Heart right ventricle (tissue), 16 donors: ENCODE data around the gene BMPR1A. TPM values are rescaled to one million over a fixed set of nuclear protein-coding genes. Genes with fewer than 3 reads are reported as not detected.
A peak's percentile ranks its signal among the peaks of the same experiment; 100 is the strongest.

Source experiments
- ATAC-seq, 8 donors: fragments of 200-7000 bp; cut with Tn5 transposase; one replicate each; pipeline ENCODE4 v1.9.1; 2020; ENCODE audit warnings: mild to moderate bottlenecking in 8 of 8, moderate library complexity in 8 of 8, moderate number of reproducible peaks in 1 of 8
- DNase-seq, 2 donors: peaks; one replicate each; pipeline ENCODE4 v3.0.0-alpha.2; 2020
- H3K27ac ChIP-seq, 10 donors: fragments of 200-600 bp; sonication (generic) in 2 of 10; one replicate each; pipeline versions ENCODE4 v1.5.0 to v1.8.0; 2020 to 2022; ENCODE audit warnings: mild to moderate bottlenecking in 3 of 10
- H3K27me3 ChIP-seq, 7 donors: fragments of 200-600 bp; one replicate each; pipeline ENCODE4 v1.8.0; 2021 to 2022; ENCODE audit warnings: mild to moderate bottlenecking in 2 of 7
- H3K36me3 ChIP-seq, 9 donors: fragments of 200-600 bp; sonication (generic) in 1 of 9; one replicate each; pipeline versions ENCODE4 v1.5.0 to v1.8.0; 2020 to 2022; ENCODE audit warnings: mild to moderate bottlenecking in 2 of 9
- H3K4me1 ChIP-seq, 9 donors: fragments of 200-600 bp; sonication (generic) in 1 of 9; one replicate each; pipeline versions ENCODE4 v1.5.0 to v1.8.0; 2020 to 2022; ENCODE audit warnings: mild to moderate bottlenecking in 4 of 9
- H3K4me3 ChIP-seq, 10 donors: fragments of 200-600 bp; sonication (generic) in 2 of 10; one replicate each; pipeline versions ENCODE4 v1.5.0 to v1.8.0; 2020 to 2022; ENCODE audit warnings: mild to moderate bottlenecking in 7 of 10, moderate library complexity in 2 of 10
- H3K9me3 ChIP-seq, 11 donors: fragments of 200-600 bp in 10 of 11; sonication (generic) in 2 of 11; one replicate each; pipeline versions ENCODE4 v1.5.0 to v1.8.0; 2013 to 2022; ENCODE audit warnings: mild to moderate bottlenecking in 2 of 11, control low read depth in 1 of 11, moderate library complexity in 1 of 11
- WGBS, 2 donors: extraction: QIAGEN DNeasy Blood & Tissue Kit; methylation state at CpG; one replicate each; pipeline ENCODE4 v1.1.7; 2013; ENCODE audit warnings: inconsistent platforms in 1 of 2; 5-methylcytosine and 5-hydroxymethylcytosine counted together
- intact Hi-C, 10 donors: fragments of 100-400 bp; cut with DNase I; formaldehyde crosslinking; loops; one replicate each; pipeline versions ENCODE4 v1.11.1 to v1.14.2; 2022
- polyA plus RNA-seq, 2 donors: library from polyadenylated mRNA; stranded (reverse); fragments of 200-250 nt; gene quantifications; one replicate each; pipeline ENCODE4 v1.2.3, GENCODE V29; 2013
- total RNA-seq, 10 donors: library from RNA; stranded (reverse); fragmentation: NEBNext Ultra II Directional in 3 of 10; extraction: Animal tissue kit (Norgen Biotek cat#: 25700) in 3 of 10; gene quantifications; one replicate each; pipeline versions ENCODE4 v1.2.1 to v1.2.4, GENCODE V29; 2021 to 2023
- TF ChIP-seq, protein P1 (sequence below), 9 donors: fragments of 200-600 bp; sonication (generic) in 2 of 9; IDR thresholded peaks; one replicate each; pipeline versions ENCODE4 v1.5.0 to v1.8.0; 2021 to 2022; ENCODE audit warnings: antibody characterized with exemption in 9 of 9, mild to moderate bottlenecking in 5 of 9, moderate library complexity in 1 of 9
- donor health status: Arrhythmogenic right ventricular cardiomyopathy.
- donor health status: ischemic (EF 13 %, LVEDD 7.1; RV severe dilation, severe dysfunction).
- donor health status: healthy with polysubstance abuse.
- donor health status: DM: no; HTN: yes; CAD: no.
- donor health status: DM: no; HTN: no; CAD: no.
- donor health status: ischemic (EF 25% LVEDD 6.9; RV normal size, moderate dysfunction).
- donor health status: ischemic (EF 25% LVEDD 5.7; RV mildly dilated, moderate dysfunction).
- donor health status: healthy.
- donor health status: DM: yes; HTN: yes; CAD: no.
- donor health status: Ischemic cardiomyopathy.
- donor health status: ischemic (EF 35%, LVEDD 5.7; RV mildly dilated, moderate dysfunction).
- donor health status: nonischemic (EF 11% LVEDD 7.7; RV severe dilation, severe dysfunction).
- donor health status: DM: yes; HTN: yes; CAD: no.
- donor health status: PGD.
- donor health status: ischemic (EF 29% LVEDD 5.4; RV normal size, mild dysfunction).
- donor health status: nonischemic (EF 23%, LVEDD 6.1; RV moderate dilation, normal function).

BMPR1A gene
- total and polyA plus RNA-seq, 12 donors: 6.7 to 69.0 (median 45.6) TPM

DNA sequence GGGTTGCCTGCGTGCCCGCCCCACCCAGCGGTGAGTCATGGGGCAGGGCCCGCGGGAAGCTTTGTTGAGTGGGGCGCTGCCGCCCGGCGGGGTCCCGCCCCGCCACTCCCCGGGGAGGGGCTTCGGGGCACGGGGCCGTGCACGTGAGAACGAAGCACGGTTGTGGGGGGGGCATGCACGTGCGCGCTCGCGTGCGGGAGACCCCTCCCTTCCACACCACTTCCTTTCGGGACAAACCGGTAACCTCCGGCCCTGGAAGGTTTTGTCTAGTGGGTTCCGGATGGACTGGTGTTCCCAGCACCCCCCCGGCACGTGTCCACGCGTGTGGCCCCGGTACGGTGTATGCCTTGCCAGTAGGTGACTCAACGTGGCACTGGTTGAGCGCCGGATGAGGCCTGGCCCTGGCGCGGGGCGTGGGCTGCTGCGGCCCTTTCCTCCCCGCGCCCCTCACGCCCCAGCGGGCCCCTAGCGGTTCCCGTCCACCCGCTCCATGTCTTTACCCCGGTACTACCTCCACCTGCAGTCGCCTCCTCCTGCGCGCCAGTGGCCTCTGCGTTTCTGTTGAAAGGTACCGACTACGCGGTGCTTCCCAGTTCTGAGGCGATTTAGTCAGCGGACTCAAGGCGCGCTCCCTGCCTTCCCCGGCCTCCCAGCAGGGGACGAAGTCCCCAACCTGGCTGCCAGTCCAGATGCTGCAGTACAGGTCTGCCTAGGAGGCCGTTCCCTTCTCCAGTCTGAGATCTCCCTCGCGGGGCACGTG is 215.0 kb downstream of the BMPR1A start:
- Histone ChIP-seq H3K9me3 (no peaks in the 10 kb centered on the region), H3K27me3 (peaks cover 0 to 47% (median 0%) of the 10 kb centered on the region in 7 donors), H3K4me1 (peaks cover 13 to 57% (median 44%) of the 10 kb centered on the region in 9 donors), H3K4me3 (peak overlapping the region in 9 of 10 donors; percentile 62 to 79 (median 70)), H3K36me3 (no peaks in the 10 kb centered on the region), H3K27ac (peak overlapping the region; percentile 85 to 98 (median 94))
- TF ChIP-seq, protein P1, sequence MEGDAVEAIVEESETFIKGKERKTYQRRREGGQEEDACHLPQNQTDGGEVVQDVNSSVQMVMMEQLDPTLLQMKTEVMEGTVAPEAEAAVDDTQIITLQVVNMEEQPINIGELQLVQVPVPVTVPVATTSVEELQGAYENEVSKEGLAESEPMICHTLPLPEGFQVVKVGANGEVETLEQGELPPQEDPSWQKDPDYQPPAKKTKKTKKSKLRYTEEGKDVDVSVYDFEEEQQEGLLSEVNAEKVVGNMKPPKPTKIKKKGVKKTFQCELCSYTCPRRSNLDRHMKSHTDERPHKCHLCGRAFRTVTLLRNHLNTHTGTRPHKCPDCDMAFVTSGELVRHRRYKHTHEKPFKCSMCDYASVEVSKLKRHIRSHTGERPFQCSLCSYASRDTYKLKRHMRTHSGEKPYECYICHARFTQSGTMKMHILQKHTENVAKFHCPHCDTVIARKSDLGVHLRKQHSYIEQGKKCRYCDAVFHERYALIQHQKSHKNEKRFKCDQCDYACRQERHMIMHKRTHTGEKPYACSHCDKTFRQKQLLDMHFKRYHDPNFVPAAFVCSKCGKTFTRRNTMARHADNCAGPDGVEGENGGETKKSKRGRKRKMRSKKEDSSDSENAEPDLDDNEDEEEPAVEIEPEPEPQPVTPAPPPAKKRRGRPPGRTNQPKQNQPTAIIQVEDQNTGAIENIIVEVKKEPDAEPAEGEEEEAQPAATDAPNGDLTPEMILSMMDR (IDR thresholded peaks at IDR 0.05): peak in 3 of 9 donors; percentile 3 to 21 (median 14)
- intact Hi-C loops: loop anchor here in 2 of 10 donors (5.0 to 10.0 kb wide), 2 partner anchors 116 to 123 kb away; partner anchors contain the start of genes GLUD1 (in 1 of the 2) and SHLD2 (in 1 of the 2)
- DNase-seq (peak; percentile 89), ATAC-seq (peak; percentile 80 to 90 (median 84))
- 8 to 11% methylated on average over 58 to 66 of the region's 66 CpGs for WGBS, 2 donors

DNA sequence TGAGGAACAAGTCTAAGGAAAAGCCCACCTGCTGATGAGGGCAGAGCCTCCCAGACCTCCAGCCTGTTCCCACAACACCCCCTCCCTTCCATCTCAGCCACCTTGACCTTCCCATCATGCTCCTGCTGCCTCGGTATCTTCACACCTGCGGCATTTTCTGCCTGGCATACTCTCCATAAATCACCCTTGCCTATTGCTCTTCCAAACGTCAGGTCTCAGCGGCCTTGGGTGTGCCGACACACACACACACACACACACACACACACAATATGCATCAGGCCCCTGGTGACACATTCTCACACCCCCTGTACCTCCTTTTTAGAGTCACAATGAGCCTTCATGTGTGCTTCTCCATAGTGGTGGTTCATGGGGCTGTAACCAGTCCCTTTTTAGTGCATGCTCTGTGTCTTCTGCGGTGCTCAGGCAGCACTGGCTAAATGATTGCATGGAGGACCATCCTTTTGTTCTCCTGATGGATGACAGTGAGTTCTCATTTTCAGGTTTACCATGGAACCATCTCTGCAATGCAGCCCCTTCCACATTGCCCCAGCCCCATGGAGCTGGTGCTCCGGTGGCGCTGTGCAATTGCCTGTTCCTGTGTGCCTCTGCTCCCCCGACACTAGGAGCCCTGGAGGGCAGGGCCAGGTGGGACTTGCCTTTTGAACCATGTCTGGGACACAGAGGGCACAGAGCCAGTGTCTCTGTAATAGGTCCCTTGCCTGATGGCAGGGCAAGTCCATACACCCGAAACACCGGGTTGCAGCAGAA is 216.4 kb downstream of the BMPR1A start:
- H3K4me3 ChIP-seq: no peak overlapping the region
- TF ChIP-seq, protein P1 (IDR thresholded peaks at IDR 0.05): no peak
- no peak for DNase-seq
- intact Hi-C loops: loop anchor here in 2 of 10 donors (5.0 to 10.0 kb wide), 2 partner anchors 115 to 122 kb away; partner anchors contain the start of genes GLUD1 (in 1 of the 2) and SHLD2 (in 1 of the 2)
- peaks cover 0 to 44% (median 0%) of the 10 kb centered on the region in 7 donors for H3K27me3 ChIP-seq
- WGBS, 2 donors: 85 to 92% methylated on average over 11 of the region's 11 CpGs
- peaks cover 7 to 49% (median 31%) of the 10 kb centered on the region in 9 donors for H3K4me1 ChIP-seq
- H3K36me3 ChIP-seq: no peaks in the 10 kb centered on the region
- no peaks in the 10 kb centered on the region for H3K9me3 ChIP-seq
- no peak for ATAC-seq
- H3K27ac ChIP-seq: peak overlapping the region in 5 of 10 donors; percentile 85 to 98 (median 95)

DNA sequence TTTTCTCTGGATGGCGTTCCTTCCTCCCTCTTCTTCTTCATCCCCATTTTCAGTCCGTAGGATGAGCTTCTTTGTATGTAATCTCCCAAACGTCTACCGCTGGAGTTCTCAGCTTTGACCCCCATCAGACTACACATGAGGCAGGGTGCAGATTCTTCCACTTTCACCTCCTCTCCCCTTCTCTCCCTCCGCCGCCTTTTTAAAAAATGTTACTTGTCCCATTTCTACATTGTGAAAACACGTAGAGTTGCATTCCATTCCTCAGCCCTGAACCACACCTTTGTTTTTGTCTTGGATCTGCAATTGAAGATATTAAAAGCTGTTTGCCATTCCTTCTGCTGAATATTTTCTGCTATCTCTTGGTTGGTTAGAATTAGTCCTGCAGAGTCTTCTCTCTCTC is 218.1 kb downstream of the BMPR1A start:
- H3K9me3 ChIP-seq: no peaks in the 10 kb centered on the region
- no peak for DNase-seq
- peak overlapping the region in 1 of 10 donors; percentile 15 for H3K27ac ChIP-seq
- H3K4me3 ChIP-seq: no peak overlapping the region
- TF ChIP-seq, protein P1 (IDR thresholded peaks at IDR 0.05): no peak
- no peak for ATAC-seq
- H3K36me3 ChIP-seq: no peaks in the 10 kb centered on the region
- intact Hi-C loops: loop anchor here in 2 of 10 donors (5.0 to 10.0 kb wide), 2 partner anchors 113 to 120 kb away; partner anchors contain the start of genes GLUD1 (in 1 of the 2) and SHLD2 (in 1 of the 2)
- peaks cover 0 to 28% (median 0%) of the 10 kb centered on the region in 7 donors for H3K27me3 ChIP-seq
- H3K4me1 ChIP-seq: peaks cover 4 to 46% (median 19%) of the 10 kb centered on the region in 9 donors
- WGBS, 2 donors: 84 to 86% methylated on average over 7 of the region's 7 CpGs
